GM12872 (cell line): ENCODE measurements around the gene DRC7.

Experiments
- CTCF ChIP-seq: IDR thresholded peaks from 3 replicates; pipeline ENCODE4 v1.5.1; 2011; ENCODE audit warnings: low read depth, mild to moderate bottlenecking, low read length, moderate library complexity; ENCODE audit not compliant: insufficient read depth

The DRC7 gene

GRCh38 chr16:57759541-57760356, 65.1 kb downstream of the DRC7 start:
- no peak for TF ChIP-seq CTCF

- TF ChIP-seq CTCF: no peak
Measured at GRCh38 chr16:57760357-57761160, 66.0 kb downstream of the DRC7 start.

- no peak for TF ChIP-seq CTCF
Measured at GRCh38 chr16:57761301-57761700, 66.7 kb downstream of the DRC7 start.

- TF ChIP-seq CTCF: no peak
Measured at GRCh38 chr16:57761957-57762356, 67.4 kb downstream of the DRC7 start.

- no peak for TF ChIP-seq CTCF
Measured at GRCh38 chr16:57762365-57763040, 67.9 kb downstream of the DRC7 start.

GRCh38 chr16:57763285-57764005, 68.8 kb downstream of the DRC7 start:
- TF ChIP-seq CTCF: no peak

GRCh38 chr16:57764006-57764340, 69.4 kb downstream of the DRC7 start:
- no peak for TF ChIP-seq CTCF
